Activated B cell treated with CpG ODN at 0.5 μM for 24 hours (primary cell): ENCODE results near the gene LARGE1. TPM values are rescaled to one million over a fixed set of nuclear protein-coding genes. Genes with fewer than 3 reads are reported as not detected.
"Not testable (repeated sequence)": the region's sequence is repeated elsewhere in the genome, so short reads cannot be mapped to it uniquely, and the experiment has no call there.

Experiments
- ATAC-seq: fragments of 200-7000 bp; cut with Tn5 transposase; one replicate; pipeline ENCODE4 v1.10.0; 2021; ENCODE audit warnings: low read depth, mild to moderate bottlenecking, moderate library complexity
- CTCF ChIA-PET: fragments of 350-600 bp; sonication (Branson Sonifier 250); formaldehyde crosslinking; loops from one replicate; lab custom pipeline; 2021; ENCODE audit warnings: antibody characterized with exemption; lab: Charles Lee
- POLR2A ChIA-PET: fragments of 350-600 bp; sonication (Branson Sonifier 250); formaldehyde crosslinking; loops from one replicate; lab custom pipeline; 2021; ENCODE audit warnings: antibody characterized with exemption; lab: Charles Lee
- DNase-seq: peaks from one replicate; pipeline ENCODE4 v3.0.0; 2022
- H3K27ac Mint-ChIP-seq: one replicate; pipeline ENCODE4 v1.8.0; 2020; ENCODE audit warnings: mixed read lengths
- H3K27me3 Mint-ChIP-seq: one replicate; pipeline ENCODE4 v1.8.0; 2021; ENCODE audit warnings: mixed read lengths
- H3K36me3 Mint-ChIP-seq: one replicate; pipeline ENCODE4 v1.8.0; 2021; ENCODE audit warnings: low read depth, mixed read lengths
- H3K4me1 Mint-ChIP-seq: one replicate; pipeline ENCODE4 v1.8.0; 2021; ENCODE audit warnings: mixed read lengths
- H3K4me3 Mint-ChIP-seq: one replicate; pipeline ENCODE4 v1.8.0; 2020; ENCODE audit warnings: mild to moderate bottlenecking, mixed read lengths
- H3K9me3 Mint-ChIP-seq: one replicate; pipeline ENCODE4 v1.8.0; 2020; ENCODE audit warnings: mixed read lengths
- intact Hi-C: fragments of 100-400 bp; cut with micrococcal nuclease; formaldehyde crosslinking; loops from one replicate; pipeline ENCODE4 v1.15.1; 2024
- total RNA-seq: library from RNA; stranded (reverse); gene quantifications from 2 replicates; pipeline ENCODE4 v1.2.3, GENCODE V29; 2022
- TF ChIP-seq, protein P1 (sequence below): fragments of 200-600 bp; IDR thresholded peaks from one replicate; pipeline ENCODE4 v1.8.0; 2022; ENCODE audit warnings: antibody characterized with exemption, mild to moderate bottlenecking

Gene LARGE1
- total RNA-seq, 1 donor from 2014 or later = 22.2 TPM

DNA sequence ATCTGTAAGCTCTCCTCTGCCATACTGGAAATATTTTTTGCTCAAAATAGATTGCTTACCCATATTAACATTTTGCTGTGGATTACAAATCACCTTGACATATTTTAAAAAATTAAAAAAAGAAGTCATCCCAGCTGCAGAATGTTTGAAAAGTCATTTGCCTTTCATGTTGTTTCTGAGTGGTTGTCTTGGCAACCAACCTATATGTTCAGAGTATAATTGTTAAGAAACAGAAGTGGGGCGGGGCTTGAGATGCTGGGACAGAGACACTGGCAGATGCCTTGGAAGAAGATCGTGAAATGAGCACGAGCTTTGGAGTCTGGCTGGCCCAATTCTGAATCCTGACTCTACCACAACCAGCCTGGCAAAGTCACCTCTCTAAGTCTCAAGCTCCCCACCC, 348.2 kb downstream of the LARGE1 start:
- Mint-ChIP-seq H3K4me1 (peaks cover 98% of the 10 kb centered on the region), H3K4me3 (no peak overlapping the region), H3K36me3 (no peaks in the 10 kb centered on the region), H3K27me3 (no peaks in the 10 kb centered on the region), H3K27ac (peak overlapping the region; percentile 35), H3K9me3 (no peaks in the 10 kb centered on the region)
- DNase-seq (no peak), ATAC-seq (no peak)
- CTCF ChIA-PET = interaction anchor here (1.5 kb wide), 1 partner anchor 270 kb away, joined by 3 read pairs; no protein-coding TSS in a partner anchor
- TF ChIP-seq, protein P1, sequence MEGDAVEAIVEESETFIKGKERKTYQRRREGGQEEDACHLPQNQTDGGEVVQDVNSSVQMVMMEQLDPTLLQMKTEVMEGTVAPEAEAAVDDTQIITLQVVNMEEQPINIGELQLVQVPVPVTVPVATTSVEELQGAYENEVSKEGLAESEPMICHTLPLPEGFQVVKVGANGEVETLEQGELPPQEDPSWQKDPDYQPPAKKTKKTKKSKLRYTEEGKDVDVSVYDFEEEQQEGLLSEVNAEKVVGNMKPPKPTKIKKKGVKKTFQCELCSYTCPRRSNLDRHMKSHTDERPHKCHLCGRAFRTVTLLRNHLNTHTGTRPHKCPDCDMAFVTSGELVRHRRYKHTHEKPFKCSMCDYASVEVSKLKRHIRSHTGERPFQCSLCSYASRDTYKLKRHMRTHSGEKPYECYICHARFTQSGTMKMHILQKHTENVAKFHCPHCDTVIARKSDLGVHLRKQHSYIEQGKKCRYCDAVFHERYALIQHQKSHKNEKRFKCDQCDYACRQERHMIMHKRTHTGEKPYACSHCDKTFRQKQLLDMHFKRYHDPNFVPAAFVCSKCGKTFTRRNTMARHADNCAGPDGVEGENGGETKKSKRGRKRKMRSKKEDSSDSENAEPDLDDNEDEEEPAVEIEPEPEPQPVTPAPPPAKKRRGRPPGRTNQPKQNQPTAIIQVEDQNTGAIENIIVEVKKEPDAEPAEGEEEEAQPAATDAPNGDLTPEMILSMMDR = no peak
- POLR2A ChIA-PET = interaction anchor here (1.8 kb wide), 1 partner anchor 273 kb away, joined by 4 read pairs; no protein-coding TSS in a partner anchor
- intact Hi-C loops = no loop called here

DNA sequence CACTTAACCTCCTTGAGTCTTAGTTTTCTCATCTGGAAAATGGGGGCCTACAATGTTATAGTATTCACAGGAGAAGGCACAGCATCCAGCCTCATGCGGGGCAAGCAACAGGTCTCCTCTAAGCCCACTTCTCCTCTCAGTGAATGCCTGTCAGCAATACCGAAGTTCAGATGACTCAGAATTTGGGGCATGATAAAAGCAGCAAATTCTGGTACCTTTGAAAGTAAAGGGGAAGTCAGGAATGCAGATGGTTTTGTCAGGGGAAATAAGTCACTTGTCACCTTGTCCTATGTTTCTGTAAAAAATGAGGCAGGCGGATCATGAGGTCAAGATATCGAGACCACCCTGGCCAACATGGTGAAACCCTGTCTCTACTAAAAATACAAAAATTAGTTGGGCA, 350.2 kb downstream of the LARGE1 start:
- ATAC-seq (no peak), DNase-seq (no peak)
- H3K27ac Mint-ChIP-seq = peak overlapping the region; percentile 96
- H3K4me1 Mint-ChIP-seq = peaks cover 96% of the 10 kb centered on the region
- POLR2A ChIA-PET = interaction anchor here (0.7 to 2.5 kb wide), 2 partner anchors 351 to 1074 kb away, joined by 3 to 16 read pairs; partner anchors contain the start of gene LARGE1
- H3K27me3 Mint-ChIP-seq = no peaks in the 10 kb centered on the region
- CTCF ChIA-PET = no interaction called here
- no peaks in the 10 kb centered on the region for H3K36me3 Mint-ChIP-seq
- peak overlapping the region; percentile 50 for H3K4me3 Mint-ChIP-seq
- peaks cover 3% of the 10 kb centered on the region for H3K9me3 Mint-ChIP-seq
- intact Hi-C loops = no loop called here
- TF ChIP-seq, protein P1 = no peak

DNA sequence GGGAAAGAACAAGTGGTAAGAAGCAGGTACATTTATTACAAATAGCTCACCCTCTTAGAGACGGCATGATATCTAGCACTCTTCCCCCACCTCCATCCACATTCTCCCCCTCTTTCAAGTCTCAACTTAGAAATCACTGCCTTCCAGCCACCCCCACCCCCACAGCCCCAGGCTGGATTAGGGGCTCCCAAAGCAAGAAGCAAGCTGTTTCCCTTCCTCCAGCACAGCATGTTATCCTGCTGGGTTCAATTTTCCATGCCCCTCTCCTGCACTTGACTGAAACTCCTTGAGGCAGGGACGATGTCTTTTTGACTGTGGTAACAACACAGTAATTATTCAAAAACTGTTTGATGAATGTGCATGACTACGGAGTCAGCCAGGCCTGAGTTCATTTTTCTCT, 350.7 kb downstream of the LARGE1 start:
- CTCF ChIA-PET = interaction anchor here (1.0 to 1.6 kb wide), 3 partner anchors 10 to 267 kb away, joined by 4 to 15 read pairs (median 5); no protein-coding TSS in a partner anchor
- intact Hi-C loops = loop anchor here (2.0 kb wide), 2 partner anchors 207 to 349 kb away; no protein-coding TSS in a partner anchor
- peaks cover 93% of the 10 kb centered on the region for H3K4me1 Mint-ChIP-seq

DNA sequence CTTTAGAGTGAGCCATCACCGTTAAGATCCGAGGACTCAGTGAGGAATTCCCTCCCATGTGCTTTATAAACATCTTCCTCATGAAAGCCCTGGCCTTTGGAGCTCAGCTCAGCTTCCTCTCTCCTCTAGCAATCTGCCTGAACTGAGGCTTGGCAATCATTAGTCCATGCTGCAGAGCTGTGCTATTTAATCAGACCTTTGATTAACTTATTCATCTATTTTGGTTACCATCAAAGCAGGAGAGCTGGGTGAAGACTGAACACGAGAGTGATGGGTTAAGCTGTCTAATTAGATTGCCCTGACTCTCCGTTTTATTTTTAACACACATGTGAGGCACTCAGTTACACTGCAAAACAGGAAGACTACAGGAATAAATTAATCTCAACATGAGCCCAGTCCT, 351.3 kb downstream of the LARGE1 start:
- peak overlapping the region; percentile 78 for H3K4me3 Mint-ChIP-seq
- peaks cover 3% of the 10 kb centered on the region for H3K9me3 Mint-ChIP-seq
- H3K4me1 Mint-ChIP-seq = peaks cover 93% of the 10 kb centered on the region
- ATAC-seq = no peak
- no peaks in the 10 kb centered on the region for H3K36me3 Mint-ChIP-seq
- no peaks in the 10 kb centered on the region for H3K27me3 Mint-ChIP-seq
- intact Hi-C loops = loop anchor here (2.0 kb wide), 2 partner anchors 206 to 350 kb away; no protein-coding TSS in a partner anchor
- ChIA-PET CTCF (interaction anchor here (1.0 to 2.0 kb wide), 4 partner anchors 10 to 269 kb away, joined by 4 to 15 read pairs (median 5); no protein-coding TSS in a partner anchor), POLR2A (interaction anchor here (0.7 to 2.5 kb wide), 7 partner anchors 37 to 352 kb away, joined by 3 to 16 read pairs (median 6); partner anchors contain the start of gene LARGE1)
- DNase-seq = no peak
- TF ChIP-seq, protein P1 = no peak
- peak overlapping the region; percentile 96 for H3K27ac Mint-ChIP-seq

More for the DNA sequence above, 350.7 kb downstream of the LARGE1 start:
- no peaks in the 10 kb centered on the region for H3K27me3 Mint-ChIP-seq
- H3K4me3 Mint-ChIP-seq = peak overlapping the region; percentile 78
- H3K9me3 Mint-ChIP-seq = peaks cover 3% of the 10 kb centered on the region
- POLR2A ChIA-PET = interaction anchor here (0.7 to 2.5 kb wide), 5 partner anchors 50 to 352 kb away, joined by 3 to 16 read pairs (median 9); partner anchors contain the start of gene LARGE1
- H3K36me3 Mint-ChIP-seq = no peaks in the 10 kb centered on the region
- ATAC-seq = no peak
- TF ChIP-seq, protein P1 = no peak
- DNase-seq = no peak
- peak overlapping the region; percentile 96 for H3K27ac Mint-ChIP-seq

DNA sequence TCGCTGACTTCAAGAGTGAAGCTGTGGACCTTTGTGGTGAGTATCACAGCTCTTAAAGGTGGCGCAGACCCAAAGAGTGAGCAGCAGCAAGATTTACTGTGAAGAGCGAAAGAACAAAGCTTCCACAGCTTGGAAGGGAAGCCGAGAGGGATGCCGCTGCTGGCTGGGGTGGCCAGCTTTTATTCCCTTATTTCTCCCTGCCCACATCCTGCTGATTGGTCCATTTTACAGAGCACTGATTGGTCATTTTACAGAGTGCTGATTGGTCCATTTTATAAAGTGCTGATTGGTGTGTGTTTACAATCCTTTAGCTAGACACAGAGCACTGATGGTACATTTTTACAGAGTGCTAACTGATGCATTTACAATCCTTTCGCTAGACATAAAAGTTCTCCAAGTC, 353.8 kb downstream of the LARGE1 start:
- H3K9me3 Mint-ChIP-seq, intact Hi-C loops, ATAC-seq, H3K4me3 Mint-ChIP-seq, DNase-seq, H3K27me3 Mint-ChIP-seq, H3K36me3 Mint-ChIP-seq: not testable (repeated sequence)
- ChIA-PET POLR2A (interaction anchor here (1.2 to 1.4 kb wide), 2 partner anchors 46 to 355 kb away, joined by 4 to 15 read pairs; no protein-coding TSS in a partner anchor), CTCF (interaction anchor here (1.5 to 1.7 kb wide), 2 partner anchors 47 to 265 kb away, joined by 4 to 9 read pairs; no protein-coding TSS in a partner anchor)
- Mint-ChIP-seq H3K27ac (peak overlapping the region; percentile 59), H3K4me1 (peaks cover 90% of the 10 kb centered on the region)
